Endothelial cell of umbilical vein (primary cell): ENCODE measurements around the gene IL22RA1. TPM values are rescaled to one million over a fixed set of nuclear protein-coding genes. Genes with fewer than 3 reads are reported as not detected.

Experiments
- BruUV-seq: library from RNA; stranded (reverse); fragments of 400-500 nt; replicated peaks from 2 replicates; lab custom pipeline; 2021; lab: Mats Ljungman, UMichigan
- CTCF ChIA-PET: fragments of 300-600, 350-600 bp; sonication (Branson Sonifier 250); formaldehyde crosslinking; loops from one replicate; lab custom pipeline; 2021; ENCODE audit warnings: antibody characterized with exemption, inconsistent platforms; lab: Charles Lee
- POLR2A ChIA-PET: fragments of 300-600, 350-600 bp; sonication (Branson Sonifier 250); formaldehyde crosslinking; loops from one replicate; lab custom pipeline; 2021; ENCODE audit warnings: antibody characterized with exemption, inconsistent platforms; lab: Charles Lee
- DNase-seq: peaks from one replicate; pipeline ENCODE4 v3.0.0-alpha.2; 2011; ENCODE audit warnings: low read depth, low spot score
- FAIRE-seq: peaks from 2 replicates; lab custom pipeline; 2011; peaks lifted over from hg19 to GRCh38; lab: Jason Lieb, UNC
- H2AFZ ChIP-seq: 2 replicates; pipeline ENCODE4 v1.6.0; 2012; ENCODE audit warnings: low read depth, low read length, control low read depth, inconsistent platforms
- H3K27ac ChIP-seq: 2 replicates; pipeline ENCODE4 v1.5.1; 2011; ENCODE audit warnings: low read depth, mild to moderate bottlenecking, control low read depth, low read length, moderate library complexity; ENCODE audit not compliant: insufficient read depth
- H3K27me3 ChIP-seq, 2 experiments: 2 replicates each; pipeline versions ENCODE4 v1.6.0 to v1.6.1; 2011; ENCODE audit warnings: low read length in 2 of 2, mixed read lengths in 1 of 2; ENCODE audit not compliant: control insufficient read depth in 2 of 2, insufficient read depth in 2 of 2
- H3K36me3 ChIP-seq, 2 experiments: 2 replicates in 1 of 2; 3 replicates in 1 of 2; pipeline ENCODE4 v1.5.1; 2011; ENCODE audit warnings: low read length in 2 of 2, mild to moderate bottlenecking in 1 of 2, moderate library complexity in 1 of 2; ENCODE audit not compliant: control insufficient read depth in 2 of 2, insufficient read depth in 2 of 2; ENCODE audit errors: extremely low read depth in 1 of 2
- H3K4me1 ChIP-seq: 3 replicates; pipeline ENCODE4 v1.5.1; 2011; ENCODE audit warnings: mild to moderate bottlenecking, low read length; ENCODE audit not compliant: control insufficient read depth, insufficient read depth; ENCODE audit errors: extremely low read depth
- H3K4me2 ChIP-seq: 2 replicates; pipeline ENCODE4 v1.6.1; 2011; ENCODE audit warnings: low read length, control low read depth, mixed read lengths; ENCODE audit not compliant: insufficient read depth
- H3K4me3 ChIP-seq, 3 experiments: fragments of 200-600 bp in 1 of 3; sonication (generic), shearing (Covaris generic) in 1 of 3; replicated peaks in 1 of 3; 2 replicates each; pipeline ENCODE4 v1.5.1; 2011 to 2016; ENCODE audit warnings: control low read depth in 3 of 3, low read length in 3 of 3, mild to moderate bottlenecking in 2 of 3, inconsistent platforms in 1 of 3, low read depth in 1 of 3, moderate library complexity in 1 of 3; ENCODE audit not compliant: insufficient read depth in 1 of 3
- H3K79me2 ChIP-seq: 2 replicates; pipeline ENCODE4 v1.6.0; 2012; ENCODE audit warnings: low read length, inconsistent platforms; ENCODE audit not compliant: control insufficient read depth, insufficient read depth
- H3K9ac ChIP-seq: replicated peaks from 2 replicates; pipeline ENCODE3; 2011; ENCODE audit warnings: low read length, control low read depth; ENCODE audit not compliant: insufficient read depth; ENCODE audit errors: extremely low read depth
- H3K9me1 ChIP-seq: replicated peaks from 3 replicates; pipeline ENCODE4 v1.6.0; 2011; ENCODE audit warnings: mild to moderate bottlenecking, low read length; ENCODE audit not compliant: control insufficient read depth, insufficient read depth; ENCODE audit errors: extremely low read depth
- H3K9me3 ChIP-seq: replicated peaks from 2 replicates; pipeline ENCODE4 v1.5.1; 2012; ENCODE audit warnings: low read length, inconsistent platforms; ENCODE audit not compliant: control insufficient read depth, insufficient read depth
- H4K20me1 ChIP-seq: replicated peaks from 2 replicates; pipeline ENCODE3; 2011; ENCODE audit warnings: mild to moderate bottlenecking, low read length; ENCODE audit not compliant: control insufficient read depth, insufficient read depth; ENCODE audit errors: extremely low read depth
- CTCF ChIP-seq, 2 donors: IDR thresholded peaks; 1 replicate in 1 of 2; 2 replicates in 1 of 2; pipeline ENCODE4 v1.5.1; 2011; ENCODE audit warnings: low read length in 2 of 2, mild to moderate bottlenecking in 2 of 2, moderate library complexity in 2 of 2, control low read depth in 1 of 2, inconsistent platforms in 1 of 2, low read depth in 1 of 2; ENCODE audit not compliant: insufficient read depth in 1 of 2; ENCODE audit errors: extremely low read depth in 1 of 2
- EZH2 ChIP-seq: IDR thresholded peaks from 2 replicates; pipeline ENCODE4 v1.6.1; 2012; ENCODE audit warnings: borderline replicate concordance, low read depth, mild to moderate bottlenecking, moderate library complexity, low read length, inconsistent platforms; ENCODE audit not compliant: severe bottlenecking
- FOS ChIP-seq: IDR thresholded peaks from 2 replicates; pipeline ENCODE4 v1.6.1; 2011; ENCODE audit warnings: mild to moderate bottlenecking, low read length, moderate library complexity, borderline replicate concordance; ENCODE audit not compliant: insufficient read depth
- GATA2 ChIP-seq: IDR thresholded peaks from 2 replicates; pipeline ENCODE4 v1.7.0; 2011; ENCODE audit warnings: low read depth, mild to moderate bottlenecking, moderate library complexity, mixed read lengths, low read length; ENCODE audit not compliant: insufficient read length, insufficient read depth
- JUN ChIP-seq: IDR thresholded peaks from 2 replicates; pipeline ENCODE4 v1.6.1; 2011; ENCODE audit warnings: borderline replicate concordance, low read depth; ENCODE audit not compliant: insufficient read length, insufficient read depth
- MAX ChIP-seq: IDR thresholded peaks from 2 replicates; pipeline ENCODE4 v1.6.1; 2011; ENCODE audit not compliant: insufficient read depth, insufficient read length
- MYC ChIP-seq: IDR thresholded peaks from one replicate; pipeline ENCODE4 v1.6.1; 2011; ENCODE audit warnings: mild to moderate bottlenecking, low read depth, low read length
- POLR2A ChIP-seq: IDR thresholded peaks from 2 replicates; pipeline ENCODE4 v1.6.1; 2012; ENCODE audit warnings: low read depth, mild to moderate bottlenecking, control low read depth, low read length
- POLR2AphosphoS5 ChIP-seq: IDR thresholded peaks from 2 replicates; pipeline ENCODE4 v1.6.1; 2012; ENCODE audit warnings: low read depth, mild to moderate bottlenecking, control low read depth, low read length, moderate library complexity; ENCODE audit not compliant: insufficient read depth
- dilution Hi-C: fragments of 300-500 bp; cut with MboI; formaldehyde crosslinking; loops from one replicate; pipeline ENCODE4 v1.15.0; 2019; ENCODE audit warnings: low sequenced_read_pairs; ENCODE audit not compliant: extremely low pct_ligation_motif_present
- intact Hi-C: fragments of 100-400 bp; cut with micrococcal nuclease; formaldehyde crosslinking; loops from one replicate; pipeline ENCODE4 v1.10.0; 2022
- polyA plus RNA-seq, 4 experiments: library from polyadenylated mRNA; depleted of rRNA in 3 of 4; stranded (reverse) in 3 of 4; unstranded in 1 of 4; fragments of >200 nt; gene quantifications; 2 replicates each; pipeline versions ENCODE4 v1.2.1 to v1.2.3, GENCODE V29; 2011 to 2012; ENCODE audit warnings: missing spikeins in 1 of 4
- total RNA-seq: library from RNA; stranded (reverse); gene quantifications from 2 replicates; pipeline ENCODE4 v1.2.3, GENCODE V29; 2021

Gene IL22RA1
- total and polyA plus RNA-seq, 2 donors (not counting 3 experiments of a cell fraction or from before 2014, with no cell fraction given): not detected

GRCh38 chr1:24130385-24130784 is 12.6 kb downstream of the IL22RA1 start:
- POLR2A ChIA-PET: no interaction called here
- dilution Hi-C loops: no loop called here
- no peak for FAIRE-seq

GRCh38 chr1:24127801-24128363 is 15.1 kb downstream of the IL22RA1 start:
- H3K9ac ChIP-seq: no peak overlapping the region
- H4K20me1 ChIP-seq: no peaks in the 10 kb centered on the region
- no peak for TF ChIP-seq JUN
- no peak for TF ChIP-seq POLR2A
- no peak for TF ChIP-seq FOS
- TF ChIP-seq MAX: no peak
- TF ChIP-seq GATA2: no peak
- TF ChIP-seq CTCF (IDR thresholded peaks at IDR 0.05; ENCODE audit: extremely low read depth in 1 of 2, insufficient read depth in 1 of 2, low read depth in 1 of 2, low read length in 2 of 2): no peak
- no peak for TF ChIP-seq POLR2AphosphoS5
- TF ChIP-seq EZH2: no peak
- no peak for TF ChIP-seq MYC
- H3K9me1 ChIP-seq: no peaks in the 10 kb centered on the region
- CTCF ChIA-PET: no interaction called here
- no peaks in the 10 kb centered on the region for H3K27me3 ChIP-seq
- no peak overlapping the region for H3K4me3 ChIP-seq
- H3K27ac ChIP-seq: no peak overlapping the region
- H2AFZ ChIP-seq: no peak overlapping the region
- H3K9me3 ChIP-seq: no peaks in the 10 kb centered on the region
- no peaks in the 10 kb centered on the region for H3K4me1 ChIP-seq
- POLR2A ChIA-PET: no interaction called here
- H3K4me2 ChIP-seq: no peak overlapping the region
- FAIRE-seq (no peak), DNase-seq (no peak)
- intact Hi-C loops: no loop called here
- H3K36me3 ChIP-seq: no peaks in the 10 kb centered on the region
- H3K79me2 ChIP-seq: no peaks in the 10 kb centered on the region
- no TSS peak for BruUV-seq
- dilution Hi-C loops: no loop called here

More at GRCh38 chr1:24130385-24130784, 12.6 kb downstream of the IL22RA1 start:
- no peak overlapping the region for H3K4me2 ChIP-seq
- H3K27me3 ChIP-seq: peaks cover 3 to 5% of the 10 kb centered on the region in 2 experiments
- H4K20me1 ChIP-seq: no peaks in the 10 kb centered on the region
- no peaks in the 10 kb centered on the region for H3K9me1 ChIP-seq
- CTCF ChIA-PET: interaction anchor here (1.1 kb wide), 1 partner anchor 20 kb away, joined by 3 read pairs; no protein-coding TSS in a partner anchor
- H2AFZ ChIP-seq: no peak overlapping the region
- DNase-seq: no peak
- no peak overlapping the region for H3K9ac ChIP-seq
- intact Hi-C loops: no loop called here
- H3K4me3 ChIP-seq: no peak overlapping the region
- no peak overlapping the region for H3K27ac ChIP-seq
- no peaks in the 10 kb centered on the region for H3K79me2 ChIP-seq
- H3K9me3 ChIP-seq: no peaks in the 10 kb centered on the region
- no peaks in the 10 kb centered on the region for H3K4me1 ChIP-seq
- TF ChIP-seq EZH2 (no peak), POLR2A (no peak), GATA2 (no peak)
- no peaks in the 10 kb centered on the region for H3K36me3 ChIP-seq
- no TSS peak for BruUV-seq
